A204.1 (cell line): Measurements from ENCODE around the gene SLC7A7.
"Not testable (repeated sequence)": the region's sequence is repeated elsewhere in the genome, so short reads cannot be mapped to it uniquely, and the experiment has no call there.

Experiments used
- FAIRE-seq: peaks from 2 replicates; lab custom pipeline; 2012; peaks lifted over from hg19 to GRCh38; lab: Jason Lieb, UNC

SLC7A7 gene

DNA sequence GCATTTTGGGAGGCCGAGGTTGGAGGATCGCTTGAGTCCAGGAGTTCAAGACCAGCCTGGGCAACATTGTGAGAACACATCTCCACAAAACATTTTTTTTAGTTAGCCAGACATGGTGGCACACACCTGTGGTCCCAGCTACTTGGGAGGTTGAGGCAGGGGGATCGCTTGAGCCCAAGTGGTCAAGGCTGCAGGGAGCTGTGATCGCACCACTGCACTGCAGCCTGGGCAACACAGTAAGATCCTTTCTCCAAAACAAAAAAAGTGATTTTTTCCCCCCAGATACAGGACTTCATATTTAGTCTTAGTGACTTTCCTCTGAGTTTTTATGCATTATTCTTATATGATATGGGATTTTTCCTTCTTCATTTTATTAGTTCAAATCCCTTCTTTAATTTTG lies 28.6 kb downstream of the SLC7A7 start:
- FAIRE-seq, result no peak

DNA sequence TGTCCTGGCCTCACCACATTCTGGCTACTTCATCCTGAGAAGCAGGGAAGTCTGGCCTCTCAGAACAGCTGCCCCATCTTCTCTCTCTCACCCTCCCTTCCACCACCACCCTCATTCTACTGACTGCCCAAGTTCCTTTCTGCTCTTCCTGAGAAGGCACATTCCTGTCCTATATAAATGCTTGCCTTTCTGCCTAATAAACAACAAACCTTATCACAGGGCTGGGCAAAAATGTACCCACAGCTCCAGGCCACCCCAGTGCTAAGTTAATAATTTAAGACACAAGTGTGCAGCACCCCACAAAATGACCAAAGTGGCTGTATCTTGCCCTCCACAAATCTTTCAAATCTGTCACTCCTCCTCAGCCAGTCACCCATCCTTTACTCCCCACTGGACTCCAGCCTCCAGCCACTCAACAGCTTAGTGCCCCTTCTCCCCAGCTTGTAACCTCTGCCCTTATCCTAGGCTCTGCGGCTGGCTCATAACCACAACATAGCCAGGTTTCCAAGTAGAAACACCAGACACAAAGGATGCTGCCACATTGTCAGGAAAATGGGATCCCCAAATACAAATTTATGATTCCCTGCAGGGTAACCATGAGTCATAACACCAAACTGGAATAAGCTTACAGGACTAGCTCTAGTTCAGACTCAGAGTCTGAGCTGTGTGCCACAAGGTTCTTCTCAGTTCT lies 33.8 kb downstream of the SLC7A7 start:
- no peak for FAIRE-seq

DNA sequence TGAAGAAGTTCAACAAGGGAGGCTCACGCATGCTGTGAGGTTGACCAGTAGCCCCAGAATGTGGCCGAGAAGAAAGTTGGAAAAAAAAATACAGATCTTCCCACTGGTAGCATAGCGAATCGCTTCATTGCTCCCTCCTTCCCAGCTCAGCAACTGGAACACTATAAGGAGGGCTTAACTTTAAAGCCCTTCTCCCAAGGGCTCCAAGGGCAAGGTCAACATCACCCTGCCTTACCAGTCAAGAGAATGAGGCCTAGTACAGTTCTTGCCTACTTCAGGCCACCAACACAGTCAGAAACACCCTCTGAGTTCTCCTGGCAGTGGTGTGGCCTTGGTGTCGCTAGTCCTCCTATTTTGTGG lies 34.3 kb downstream of the SLC7A7 start:
- no peak for FAIRE-seq

DNA sequence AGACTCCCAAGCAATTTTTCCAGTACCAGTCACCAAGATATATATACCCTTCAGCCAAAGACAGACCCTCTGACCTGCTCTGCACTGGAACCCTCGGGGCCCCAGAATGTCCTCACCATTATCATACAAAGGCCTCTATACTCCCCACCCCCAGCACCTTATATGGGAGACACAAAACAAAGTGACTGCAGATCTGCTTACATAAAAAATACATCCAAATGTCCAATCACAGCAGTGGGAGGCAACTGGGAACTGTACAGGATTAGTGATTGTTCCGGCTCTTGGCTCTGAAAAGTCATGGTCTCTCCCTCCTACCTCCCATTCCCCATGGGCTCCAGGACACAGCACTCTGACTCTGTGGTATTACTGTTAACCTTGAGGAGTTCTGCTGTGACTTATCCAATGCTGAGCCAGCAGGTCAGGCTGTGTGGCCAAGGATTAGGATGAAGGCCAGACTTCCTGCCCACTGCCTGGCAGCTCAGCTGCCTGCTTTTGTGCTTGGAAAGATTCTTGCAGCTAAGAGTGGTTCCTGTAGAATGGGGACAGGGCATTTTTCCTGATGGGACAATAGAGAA lies 35.0 kb downstream of the SLC7A7 start:
- FAIRE-seq, result no peak

DNA sequence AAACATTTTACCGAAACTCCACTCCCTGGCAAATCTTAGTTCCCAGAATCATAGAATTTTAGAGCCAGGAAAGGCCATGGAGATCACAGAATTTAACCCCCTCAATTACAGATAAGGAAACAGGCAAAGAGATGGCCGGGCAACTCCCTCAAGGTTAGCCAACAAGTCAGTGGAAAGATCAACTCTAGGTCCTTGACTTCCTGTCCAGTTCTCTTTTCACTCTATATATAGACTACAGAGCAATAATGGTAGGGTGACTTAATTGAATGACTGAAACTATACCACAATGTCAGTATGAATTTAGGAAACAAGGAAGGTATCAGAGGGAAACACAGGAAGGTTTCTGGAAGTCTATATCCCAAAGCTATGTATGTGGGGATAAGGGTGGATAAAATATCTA lies 37.2 kb downstream of the SLC7A7 start:
- FAIRE-seq, result no peak

DNA sequence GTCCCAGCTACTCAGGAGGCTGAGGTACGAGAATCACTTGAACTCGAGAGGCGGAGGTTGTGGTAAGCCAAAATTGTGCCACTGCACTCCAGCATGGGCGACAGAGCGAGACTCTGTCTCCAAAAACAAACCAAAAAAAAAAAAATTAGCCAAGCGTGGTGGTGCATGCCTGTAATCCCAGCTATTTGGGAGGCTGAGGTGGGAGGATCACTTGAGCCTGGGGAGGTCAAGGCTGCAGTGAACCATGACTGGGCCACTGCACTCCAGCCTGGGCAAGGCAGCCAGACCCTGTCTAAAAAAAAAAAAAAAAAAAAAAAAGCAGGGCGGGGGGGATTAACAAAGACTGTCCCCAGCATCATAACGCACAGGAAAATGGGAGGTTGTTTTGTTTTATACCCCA lies 38.4 kb downstream of the SLC7A7 start:
- not testable (repeated sequence) for FAIRE-seq

DNA sequence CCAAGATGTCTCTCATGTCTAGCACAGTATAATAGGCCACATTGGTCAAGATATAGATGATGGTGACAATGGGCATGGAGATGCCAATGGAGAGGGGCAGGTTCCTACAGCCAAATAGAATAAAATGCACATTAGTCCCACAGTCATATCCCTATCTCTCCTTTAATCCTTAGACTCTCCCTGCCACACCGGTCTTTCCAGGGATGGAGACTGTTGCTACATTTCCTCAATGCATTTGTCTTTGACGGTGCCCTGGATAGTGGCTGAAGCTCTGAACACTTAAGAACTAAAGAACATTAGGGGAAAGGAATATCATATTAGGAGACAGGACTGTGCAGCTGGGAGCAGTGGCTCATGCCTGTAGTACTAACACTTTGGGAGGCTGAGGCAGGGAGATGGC lies 39.0 kb downstream of the SLC7A7 start:
- no peak for FAIRE-seq

DNA sequence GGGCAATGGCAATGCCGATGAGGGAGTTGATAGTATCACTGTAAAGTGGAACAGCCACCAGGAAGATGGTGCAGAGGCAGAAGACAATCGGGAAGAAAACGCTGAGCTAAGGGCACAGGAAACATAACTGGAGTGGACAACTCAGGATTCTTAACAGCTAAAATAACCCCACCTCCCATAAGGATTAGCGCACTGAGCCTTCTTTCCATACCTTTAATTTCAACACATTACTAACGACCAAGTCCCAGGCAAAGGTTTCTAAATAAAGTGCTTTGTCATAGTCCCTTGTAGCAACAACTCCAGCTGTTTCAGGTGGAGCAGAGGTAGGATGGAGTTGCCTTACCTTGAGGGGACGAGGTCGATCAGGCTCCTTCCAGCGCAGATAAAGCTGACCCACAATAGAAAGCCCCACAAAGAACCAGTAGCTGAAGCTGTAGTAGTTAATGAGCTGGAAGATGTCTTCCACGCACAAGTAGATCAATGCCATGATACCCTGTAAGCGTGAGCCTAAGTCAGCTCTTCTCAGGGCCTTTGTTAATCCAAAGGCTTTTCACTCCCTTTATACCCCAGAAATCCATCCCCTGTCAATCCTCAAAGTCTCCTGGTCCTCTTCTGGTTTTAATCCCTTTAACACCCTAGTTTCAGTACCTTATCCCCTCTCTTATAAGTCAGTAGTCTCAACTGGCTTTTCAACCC lies 41.1 kb downstream of the SLC7A7 start:
- no peak for FAIRE-seq

DNA sequence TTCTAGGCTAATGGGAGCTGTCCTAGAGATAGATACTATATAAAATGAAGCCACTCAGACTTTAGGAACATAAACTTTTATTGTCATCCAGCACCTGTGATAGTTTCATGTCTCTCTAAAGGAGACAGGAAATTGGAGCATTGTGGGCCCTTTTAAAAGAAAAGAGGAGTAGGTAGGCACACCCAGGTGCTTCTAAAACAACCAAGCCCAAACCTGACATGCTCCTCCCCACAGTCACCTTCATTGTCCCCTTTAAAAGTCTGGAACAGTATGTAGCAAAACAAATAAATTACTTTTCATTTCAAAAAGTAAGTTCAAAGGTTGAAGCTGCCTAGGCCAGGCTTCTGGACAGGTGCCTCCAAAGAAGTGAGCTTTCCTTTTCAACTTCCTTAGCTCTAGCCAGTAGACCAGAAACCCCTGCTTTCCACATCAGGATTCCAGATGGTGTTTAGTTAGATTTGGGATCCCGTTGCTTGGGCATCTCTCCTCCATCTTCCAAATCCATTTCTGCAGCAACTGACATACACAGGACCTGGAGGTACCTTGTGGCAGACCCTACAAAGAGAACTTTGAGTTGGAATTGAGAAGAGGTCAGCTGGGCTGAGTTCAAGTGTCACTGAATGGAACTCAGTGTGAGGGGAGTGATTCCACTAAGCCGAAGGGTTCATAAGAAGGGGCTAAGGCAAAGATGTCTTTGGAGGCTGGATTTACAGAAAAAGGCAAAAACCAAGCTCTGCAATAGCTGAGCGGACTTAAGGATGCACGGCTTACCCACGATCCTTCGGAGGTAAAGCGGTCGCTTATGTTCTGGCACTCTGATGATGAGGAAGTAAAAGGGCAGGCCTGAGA lies 41.8 kb downstream of the SLC7A7 start:
- no peak for FAIRE-seq

DNA sequence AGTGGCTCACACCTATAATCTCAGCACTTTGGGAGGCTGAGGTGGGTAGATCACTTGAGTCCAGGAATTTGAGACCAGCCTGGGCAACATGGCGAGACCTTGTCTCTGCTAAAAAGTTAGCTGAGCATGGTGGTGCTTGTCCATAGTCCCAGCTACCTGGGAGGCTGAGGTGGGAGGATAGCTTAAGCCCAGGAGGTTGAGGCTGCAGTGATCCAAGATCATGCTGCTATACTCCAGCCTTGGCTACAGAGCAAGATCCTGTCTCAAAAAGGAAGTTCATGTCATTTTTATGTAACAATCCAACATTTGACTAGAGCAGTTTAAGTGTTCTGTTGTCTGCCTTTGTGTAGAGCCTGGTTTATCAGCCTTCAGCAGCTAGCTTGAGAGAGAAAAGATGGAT lies 42.5 kb downstream of the SLC7A7 start:
- no peak for FAIRE-seq

DNA sequence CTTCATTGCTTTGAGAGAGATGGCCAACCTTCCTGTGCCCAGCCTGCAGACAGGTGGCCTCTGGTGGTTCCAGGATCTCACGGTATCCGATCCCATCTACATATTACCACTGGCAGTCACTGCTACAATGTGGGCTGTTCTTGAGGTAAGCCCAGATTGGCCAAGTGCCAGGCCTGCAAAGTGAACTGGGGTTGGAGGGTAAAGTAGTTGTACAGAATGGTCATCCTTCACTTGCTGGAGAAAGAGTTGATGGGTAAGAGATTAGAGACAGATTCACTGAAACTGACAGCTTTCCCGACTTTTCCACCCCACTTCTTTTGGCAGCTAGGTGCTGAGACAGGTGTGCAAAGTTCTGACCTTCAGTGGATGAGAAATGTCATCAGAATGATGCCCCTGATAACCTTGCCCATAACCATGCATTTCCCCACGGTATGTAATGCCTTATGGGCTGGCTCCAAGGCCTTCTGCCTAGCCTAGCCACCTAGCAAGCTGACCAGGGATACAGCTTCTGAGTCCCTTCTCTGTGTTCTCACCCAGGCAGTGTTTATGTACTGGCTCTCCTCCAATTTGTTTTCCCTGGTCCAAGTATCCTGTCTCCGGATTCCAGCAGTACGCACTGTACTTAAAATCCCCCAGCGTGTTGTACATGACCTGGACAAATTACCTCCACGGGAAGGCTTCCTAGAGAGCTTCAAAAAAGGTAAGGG lies 44.6 kb downstream of the SLC7A7 start:
- no peak for FAIRE-seq

DNA sequence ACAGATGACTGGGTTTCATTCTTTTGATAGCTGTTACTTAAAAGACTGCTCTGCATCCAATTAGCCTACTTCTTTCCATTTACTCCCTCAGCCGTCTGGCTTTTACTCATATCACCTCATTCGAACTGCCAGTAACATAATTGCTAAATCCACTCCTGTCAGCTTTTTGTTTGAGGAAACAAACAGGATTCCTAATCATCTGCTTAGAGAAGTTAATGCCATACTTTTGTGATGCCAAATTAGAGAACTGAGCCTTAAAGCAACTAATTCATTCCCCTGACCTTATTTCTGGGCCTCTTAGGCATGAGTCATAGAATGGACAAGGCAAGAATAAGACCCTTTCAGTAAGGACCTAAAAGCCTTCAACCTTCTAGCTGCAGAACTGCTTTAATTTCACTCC lies 45.9 kb downstream of the SLC7A7 start:
- no peak for FAIRE-seq

DNA sequence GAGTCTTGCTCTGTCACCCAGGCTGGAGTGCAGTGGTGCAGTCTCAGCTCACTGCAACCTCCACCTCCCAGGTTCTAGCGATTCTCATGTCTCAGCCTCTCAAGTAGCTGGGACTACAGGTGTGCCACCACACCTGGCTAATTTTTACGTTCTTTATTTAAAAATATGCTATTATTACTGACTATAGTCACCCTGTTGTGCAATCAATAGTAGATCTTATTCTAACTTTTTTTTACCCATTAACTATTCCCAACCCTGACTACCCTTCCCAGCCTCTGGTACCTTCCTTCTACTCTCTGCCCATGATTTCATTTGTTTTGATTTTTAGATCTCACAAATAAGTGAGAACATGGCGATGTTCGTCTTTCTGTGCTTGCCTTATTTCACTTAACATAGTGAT lies 46.3 kb downstream of the SLC7A7 start:
- no peak for FAIRE-seq

DNA sequence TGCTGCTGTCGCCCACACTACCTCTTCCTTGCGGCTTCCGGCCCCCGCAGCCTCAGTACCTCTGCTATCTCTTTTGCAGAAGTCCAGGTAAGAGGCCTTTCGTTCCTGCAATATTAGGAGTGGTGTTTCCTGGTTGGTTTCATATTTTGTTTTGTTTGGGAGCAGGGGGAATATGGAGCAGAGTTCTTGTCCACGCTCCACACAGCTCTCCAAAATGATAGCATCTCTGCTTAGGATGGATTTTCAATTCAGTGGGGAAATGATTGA lies 48.0 kb downstream of the SLC7A7 start:
- FAIRE-seq, result no peak

DNA sequence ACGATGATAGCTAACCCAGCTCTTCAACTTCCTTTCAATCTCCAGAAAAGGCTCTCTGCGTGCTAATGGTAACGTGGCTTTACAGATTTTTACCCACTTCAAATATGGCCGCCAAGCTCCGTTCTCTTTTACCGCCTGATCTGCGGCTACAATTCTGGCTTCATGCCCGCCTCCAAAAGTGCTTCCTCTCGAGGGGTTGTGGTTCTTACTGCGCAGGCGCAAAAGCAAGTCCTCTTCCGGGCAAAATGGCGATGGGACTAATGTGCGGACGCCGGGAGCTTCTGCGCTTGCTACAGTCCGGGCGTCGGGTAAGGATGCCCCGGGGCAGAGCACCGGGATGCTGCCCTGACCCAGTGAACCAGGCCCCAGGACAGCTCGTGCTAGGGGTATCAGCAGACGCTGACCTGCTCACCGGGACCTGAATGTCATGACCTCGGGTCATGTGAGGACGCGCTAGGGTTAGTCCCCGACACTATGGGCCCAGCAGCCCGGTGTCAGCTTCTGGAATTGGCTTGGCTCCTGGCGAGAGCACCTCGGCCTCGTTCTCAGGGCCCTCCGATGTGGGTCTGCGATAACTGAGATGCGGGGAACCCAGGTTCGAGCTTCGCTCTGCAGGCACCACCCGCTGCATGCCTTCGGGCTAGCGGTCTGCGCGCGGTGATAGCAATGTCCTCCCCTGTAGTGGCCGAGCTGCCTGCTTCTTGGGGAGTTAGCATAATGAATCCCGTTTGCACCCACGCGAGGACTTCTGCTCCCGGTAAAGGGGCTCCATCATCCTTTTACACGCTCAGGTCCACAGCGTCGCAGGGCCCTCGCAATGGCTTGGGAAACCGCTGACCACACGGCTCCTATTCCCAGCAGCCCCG lies 48.5 kb downstream of the SLC7A7 start, which contains the start of gene OXA1L:
Gene OXA1L (plus strand): TSS at position 232 of the 866 bp plus-strand sequence. CDS start 14 bp downstream, at position 246.
- FAIRE-seq, result peak; percentile 95

DNA sequence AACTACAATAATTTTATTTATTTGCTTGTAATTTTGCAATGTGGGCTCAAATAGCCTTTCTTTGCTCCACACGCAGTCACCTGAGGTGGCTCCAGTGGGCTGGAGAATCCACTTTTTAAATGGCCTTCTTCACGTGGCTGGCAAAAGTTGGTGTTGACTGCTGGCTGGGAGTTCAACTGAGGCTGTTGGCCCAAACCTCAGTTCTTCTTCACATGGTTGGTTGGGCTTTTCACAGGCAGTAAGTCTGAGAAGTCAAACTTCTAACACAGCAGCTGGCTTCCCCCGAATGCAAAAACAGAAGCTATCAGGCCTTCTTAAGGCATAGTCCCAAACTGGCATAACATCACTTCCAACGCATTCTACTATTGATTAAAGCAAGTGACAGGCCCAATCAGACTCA lies 50.9 kb downstream of the SLC7A7 start:
- FAIRE-seq, result no peak

DNA sequence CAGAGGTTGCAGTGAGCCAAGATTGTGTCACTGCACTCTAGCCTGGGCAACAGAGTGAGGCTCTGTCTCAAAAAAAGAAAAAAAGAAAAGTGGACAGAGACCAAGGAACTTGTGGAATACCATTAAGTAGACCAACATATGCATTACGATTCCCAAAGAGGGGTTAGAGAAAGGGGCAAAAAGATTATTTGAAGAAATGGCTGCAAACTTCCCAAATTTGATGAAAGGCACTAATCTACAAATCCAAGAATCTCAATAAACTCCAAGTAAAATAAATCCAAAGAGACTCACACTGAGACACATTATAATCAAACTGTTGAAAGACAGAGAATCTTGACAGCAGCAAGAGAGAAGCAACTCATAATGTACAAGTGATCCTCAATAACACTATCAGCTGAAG lies 53.5 kb downstream of the SLC7A7 start:
- no peak for FAIRE-seq

DNA sequence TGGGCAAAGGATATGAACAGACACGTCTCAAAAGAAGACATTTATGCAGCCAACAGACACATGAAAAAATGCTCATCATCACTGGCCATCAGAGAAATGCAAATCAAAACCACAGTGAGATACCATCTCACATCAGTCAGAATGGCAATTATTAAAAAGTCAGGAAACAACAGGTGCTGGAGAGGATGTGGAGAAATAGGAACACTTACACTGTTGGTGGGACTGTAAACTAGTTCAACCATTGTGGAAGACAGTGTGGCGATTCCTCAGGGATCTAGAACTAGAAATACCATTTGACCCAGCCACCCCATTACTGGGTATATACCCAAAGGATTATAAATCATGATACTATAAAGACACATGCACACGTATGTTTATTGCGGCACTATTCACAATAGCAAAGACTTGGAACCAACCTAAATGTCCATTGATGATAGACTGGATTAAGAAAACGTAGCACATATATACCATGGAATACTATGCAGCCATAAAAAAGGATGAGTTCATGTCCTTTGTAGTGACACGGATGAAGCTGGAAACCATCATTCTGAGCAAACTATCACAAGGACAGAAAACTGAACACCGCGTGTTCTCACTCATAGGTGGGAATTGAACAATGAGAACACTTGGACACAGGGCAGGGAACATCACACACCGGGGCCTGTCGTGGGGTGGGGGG lies 57.1 kb downstream of the SLC7A7 start:
- not testable (repeated sequence) for FAIRE-seq

DNA sequence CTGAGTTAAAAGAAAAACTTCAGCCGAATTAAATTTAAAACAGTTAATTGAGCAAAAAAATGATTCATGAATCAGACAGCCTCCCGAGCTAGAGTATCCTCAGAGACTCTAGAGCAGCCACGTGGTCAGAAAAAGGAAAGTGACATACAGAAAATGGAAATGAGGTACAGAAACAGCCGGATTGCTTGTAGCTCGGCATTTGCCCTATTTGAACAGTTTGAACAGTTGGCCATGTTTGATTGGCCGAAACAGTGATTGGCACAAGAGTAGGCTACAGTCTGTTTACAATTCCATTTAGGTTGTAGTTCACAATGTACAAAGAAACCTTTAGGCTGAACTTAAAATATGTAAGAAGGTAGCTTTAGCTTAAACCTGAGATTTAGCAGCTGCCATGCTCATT lies 61.6 kb downstream of the SLC7A7 start:
- FAIRE-seq, result no peak

DNA sequence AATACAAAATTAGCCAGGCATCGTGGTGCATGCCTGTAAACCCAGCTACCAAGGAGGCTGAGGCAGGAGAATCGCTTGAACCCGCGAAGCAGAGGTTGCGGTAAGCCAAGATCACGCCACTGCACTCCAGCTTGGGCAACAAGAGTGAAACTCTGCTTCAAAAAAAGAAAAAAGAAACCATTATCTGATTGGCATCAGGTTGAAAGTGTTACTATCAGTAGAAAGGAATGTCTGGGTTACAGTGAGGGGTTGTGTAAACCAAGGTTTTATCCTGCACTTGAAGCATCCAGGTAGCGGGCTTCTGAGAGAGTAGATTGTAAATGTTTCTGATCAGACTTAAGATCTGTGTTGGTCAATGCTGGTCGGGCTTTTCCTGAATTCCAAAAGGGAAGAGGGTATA lies 62.8 kb downstream of the SLC7A7 start:
- FAIRE-seq, result no peak

DNA sequence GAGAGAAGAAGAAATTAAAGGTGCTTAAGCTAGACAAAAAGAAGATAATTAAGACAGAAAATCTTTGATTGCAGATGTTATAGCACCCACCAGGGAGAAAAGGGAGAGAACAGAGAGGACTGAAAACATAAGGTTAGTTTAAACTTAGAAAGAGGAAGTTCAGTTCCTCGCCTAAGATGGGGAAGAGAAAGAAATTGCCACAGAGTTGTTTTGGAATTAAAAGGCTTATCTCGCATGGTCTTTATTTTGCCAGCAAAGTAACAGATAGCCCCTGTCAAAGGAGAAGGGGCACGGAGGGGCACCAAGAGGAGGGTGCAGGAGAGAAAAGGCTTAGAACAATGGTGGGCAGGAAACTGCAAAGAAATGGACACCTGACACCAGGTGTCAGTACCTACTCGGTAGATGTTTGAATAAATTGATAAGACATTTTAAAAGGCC lies 66.6 kb downstream of the SLC7A7 start:
- FAIRE-seq, result no peak
